ENCODE measurements around the gene TCERG1L.

TCERG1L gene

DNA sequence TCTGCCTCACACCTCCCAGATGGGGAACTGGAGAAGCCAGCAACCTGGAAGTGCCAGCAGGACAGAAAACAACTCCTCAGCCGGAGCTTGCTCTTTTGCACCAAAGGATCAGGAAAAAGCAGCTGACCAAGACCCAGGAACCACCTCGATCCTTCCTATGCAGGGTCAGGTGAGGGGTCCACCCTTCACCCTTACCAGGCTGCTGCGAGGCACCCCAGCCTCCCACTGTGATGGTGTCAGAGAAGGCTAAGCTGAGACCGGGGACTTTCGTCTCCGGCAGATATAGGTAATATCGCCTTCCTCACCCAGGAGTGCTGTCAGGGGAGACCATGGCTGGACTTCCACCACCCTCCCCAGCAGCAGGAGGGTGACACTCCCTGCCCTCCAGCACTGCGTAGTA is 254.7 kb downstream of the TCERG1L start:
- Mint-ChIP-seq H3K36me3 (no peaks in the 10 kb centered on the region), H3K4me3 (no peak overlapping the region), H3K9me3 (peaks cover 15% of the 10 kb centered on the region), H3K4me1 (no peaks in the 10 kb centered on the region), H3K27me3 (no peaks in the 10 kb centered on the region), H3K27ac (no peak overlapping the region)
- no peak for ATAC-seq

- Mint-ChIP-seq H3K9me3 (peaks cover 12% of the 10 kb centered on the region), H3K36me3 (no peaks in the 10 kb centered on the region), H3K27ac (no peak overlapping the region), H3K4me1 (no peaks in the 10 kb centered on the region), H3K4me3 (no peak overlapping the region), H3K27me3 (no peaks in the 10 kb centered on the region)
- no peak for ATAC-seq
Observed at GRCh38 chr10:131056091-131056579, 255.4 kb downstream of the TCERG1L start.

GRCh38 chr10:131055437-131055836 is 256.1 kb downstream of the TCERG1L start:
- ATAC-seq = no peak
- Mint-ChIP-seq H3K36me3 (no peaks in the 10 kb centered on the region), H3K9me3 (peaks cover 16% of the 10 kb centered on the region), H3K4me1 (no peaks in the 10 kb centered on the region), H3K27ac (no peak overlapping the region), H3K27me3 (no peaks in the 10 kb centered on the region), H3K4me3 (no peak overlapping the region)

DNA sequence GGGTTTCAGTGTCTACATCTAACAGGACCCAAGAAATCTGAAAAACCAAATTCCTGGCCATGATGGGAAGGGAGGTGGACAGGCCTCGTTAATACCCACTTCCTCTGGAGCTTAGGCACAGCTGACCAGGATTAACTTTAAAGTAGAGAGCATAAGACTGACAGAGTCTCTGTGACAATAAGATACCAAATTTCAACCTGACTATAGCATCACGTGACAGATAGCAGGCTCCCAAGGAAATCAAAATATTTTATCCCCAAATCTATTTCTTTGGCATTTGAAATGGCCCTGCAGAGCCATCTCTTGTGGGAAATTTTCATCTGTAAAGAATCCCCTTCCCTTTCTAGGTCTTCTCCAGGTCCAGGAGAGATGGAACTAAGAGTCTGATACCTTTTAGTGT is 258.3 kb downstream of the TCERG1L start:
- no peaks in the 10 kb centered on the region for H3K27me3 Mint-ChIP-seq
- H3K4me3 Mint-ChIP-seq = no peak overlapping the region
- H3K9me3 Mint-ChIP-seq = peaks cover 13% of the 10 kb centered on the region
- no peaks in the 10 kb centered on the region for H3K36me3 Mint-ChIP-seq
- no peaks in the 10 kb centered on the region for H3K4me1 Mint-ChIP-seq
- no peak overlapping the region for H3K27ac Mint-ChIP-seq
- ATAC-seq = no peak

- Mint-ChIP-seq H3K9me3 (peaks cover 15% of the 10 kb centered on the region), H3K27me3 (no peaks in the 10 kb centered on the region), H3K36me3 (no peaks in the 10 kb centered on the region), H3K4me1 (no peaks in the 10 kb centered on the region), H3K27ac (no peak overlapping the region), H3K4me3 (no peak overlapping the region)
- no peak for ATAC-seq
Observed at GRCh38 chr10:131050162-131050766, 261.3 kb downstream of the TCERG1L start.

- Mint-ChIP-seq H3K27ac (no peak overlapping the region), H3K4me1 (no peaks in the 10 kb centered on the region), H3K36me3 (no peaks in the 10 kb centered on the region), H3K9me3 (peaks cover 16% of the 10 kb centered on the region), H3K4me3 (no peak overlapping the region), H3K27me3 (no peaks in the 10 kb centered on the region)
- ATAC-seq = no peak
Observed at GRCh38 chr10:131049016-131049415, 262.5 kb downstream of the TCERG1L start.

- Mint-ChIP-seq H3K27me3 (no peaks in the 10 kb centered on the region), H3K4me3 (no peak overlapping the region), H3K36me3 (no peaks in the 10 kb centered on the region), H3K4me1 (no peaks in the 10 kb centered on the region), H3K9me3 (peaks cover 16% of the 10 kb centered on the region), H3K27ac (no peak overlapping the region)
- ATAC-seq = no peak
Observed at GRCh38 chr10:131048606-131049005, 262.9 kb downstream of the TCERG1L start.

DNA sequence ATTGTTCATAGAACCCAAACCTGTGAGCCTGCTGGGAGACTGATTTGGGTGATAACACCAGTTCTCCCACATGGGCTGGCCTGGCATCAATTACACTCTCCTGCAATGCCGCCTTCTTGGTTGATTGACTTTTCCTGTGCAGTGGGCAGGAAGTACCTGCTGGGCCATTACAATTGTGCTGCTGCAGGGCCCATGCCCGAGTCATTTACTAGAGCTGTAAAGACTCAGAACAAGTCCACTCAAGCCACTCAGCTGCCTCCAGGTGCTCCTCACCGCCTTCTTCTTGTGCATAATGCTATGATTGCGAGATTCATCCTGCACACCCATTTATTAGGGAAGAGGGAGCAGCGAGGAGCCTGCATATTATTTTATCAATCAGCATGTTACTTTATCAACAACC is 264.0 kb downstream of the TCERG1L start:
- no peak overlapping the region for H3K4me3 Mint-ChIP-seq
- H3K9me3 Mint-ChIP-seq = peaks cover 16% of the 10 kb centered on the region
- H3K27ac Mint-ChIP-seq = no peak overlapping the region
- H3K27me3 Mint-ChIP-seq = no peaks in the 10 kb centered on the region
- H3K4me1 Mint-ChIP-seq = no peaks in the 10 kb centered on the region
- ATAC-seq = no peak
- H3K36me3 Mint-ChIP-seq = no peaks in the 10 kb centered on the region

DNA sequence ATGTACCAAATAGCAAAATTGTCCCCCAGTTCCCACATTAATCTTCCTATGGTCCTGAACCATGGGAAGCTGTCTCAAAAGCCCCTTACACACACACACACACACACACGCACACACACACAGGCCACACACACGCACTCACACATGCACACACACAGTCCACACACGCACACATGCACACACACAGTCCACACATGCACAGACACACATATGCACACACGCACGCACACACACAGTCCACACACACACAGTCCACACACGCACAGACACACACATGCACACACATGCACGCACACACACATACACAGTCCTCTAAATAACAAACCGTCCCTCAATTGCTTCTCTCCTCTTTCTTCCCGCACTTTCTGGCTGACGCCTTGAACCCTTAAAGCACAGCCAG is 265.3 kb downstream of the TCERG1L start:
- no peaks in the 10 kb centered on the region for H3K4me1 Mint-ChIP-seq
- H3K36me3 Mint-ChIP-seq = no peaks in the 10 kb centered on the region
- H3K27me3 Mint-ChIP-seq = no peaks in the 10 kb centered on the region
- H3K27ac Mint-ChIP-seq = no peak overlapping the region
- H3K9me3 Mint-ChIP-seq = peaks cover 14% of the 10 kb centered on the region
- ATAC-seq = no peak
- H3K4me3 Mint-ChIP-seq = no peak overlapping the region

DNA sequence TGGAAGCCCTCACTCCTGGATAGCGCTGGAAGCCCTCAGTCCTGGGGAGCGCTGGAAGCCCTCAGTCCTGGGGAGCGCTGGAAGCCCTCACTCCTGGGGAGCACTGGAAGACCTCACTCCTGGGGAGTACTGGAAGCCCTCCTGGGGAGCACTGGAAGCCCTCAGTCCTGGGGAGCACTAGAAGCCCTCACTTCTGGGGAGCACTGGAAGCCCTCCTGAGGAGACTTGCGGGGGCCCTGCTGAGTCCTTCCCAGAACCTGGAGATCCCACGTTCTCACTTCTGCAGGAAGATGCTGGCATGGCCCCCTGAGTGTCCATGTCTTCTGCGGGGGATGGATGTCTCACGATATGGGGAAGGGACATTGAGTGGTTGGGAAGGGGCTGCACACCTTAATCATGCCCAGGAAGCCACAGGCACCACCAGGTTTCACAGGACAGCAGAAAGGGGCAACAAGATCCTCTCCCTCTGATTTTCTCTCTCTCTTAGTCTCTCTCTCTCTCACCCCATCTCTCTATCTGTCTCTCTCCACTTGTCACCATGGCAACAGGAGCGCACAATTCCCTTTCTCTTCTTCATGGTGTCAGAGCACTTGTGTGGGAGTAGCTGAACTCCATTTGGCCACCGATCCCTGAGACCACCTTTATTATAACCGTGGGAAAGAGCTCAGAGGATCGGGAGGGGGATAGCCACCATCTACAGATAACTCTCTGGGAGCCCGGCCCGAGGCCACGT is 267.0 kb downstream of the TCERG1L start:
- no peaks in the 10 kb centered on the region for H3K27me3 Mint-ChIP-seq
- ATAC-seq = no peak
- H3K9me3 Mint-ChIP-seq = peaks cover 9% of the 10 kb centered on the region
- H3K27ac Mint-ChIP-seq = no peak overlapping the region
- H3K36me3 Mint-ChIP-seq = no peaks in the 10 kb centered on the region
- H3K4me3 Mint-ChIP-seq = no peak overlapping the region
- no peaks in the 10 kb centered on the region for H3K4me1 Mint-ChIP-seq

DNA sequence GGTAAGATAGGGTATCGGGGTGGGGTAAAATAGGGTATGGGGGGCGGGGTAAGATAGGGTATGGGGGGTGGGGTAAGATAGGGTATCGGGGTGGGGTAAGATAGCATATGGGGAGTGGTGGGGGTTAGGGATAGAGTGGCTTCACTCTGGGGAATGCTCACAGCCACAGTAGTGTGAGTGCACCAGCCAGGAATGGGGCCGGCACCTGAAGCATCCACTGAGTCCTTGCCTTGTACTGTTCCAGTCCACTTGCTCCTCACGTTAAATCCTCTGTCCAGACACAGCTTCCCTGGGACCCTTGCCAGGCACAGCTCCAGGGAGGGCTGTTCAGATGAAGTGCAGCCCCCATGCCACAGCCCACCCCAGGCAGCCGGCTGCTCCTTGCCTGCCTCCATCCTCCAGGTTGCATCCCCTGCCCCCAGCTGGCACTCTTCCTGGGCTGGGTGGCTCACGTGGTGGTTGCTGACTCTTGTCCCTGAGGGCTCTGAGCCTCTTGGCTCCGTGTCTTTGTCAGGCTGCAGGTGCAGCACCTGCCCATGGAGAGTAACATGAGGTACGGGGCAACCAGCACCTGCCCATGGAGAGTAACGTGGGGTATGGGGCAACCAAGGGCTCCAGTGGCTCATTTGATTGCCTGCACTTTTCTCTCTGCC is 268.4 kb downstream of the TCERG1L start:
- H3K27ac Mint-ChIP-seq = no peak overlapping the region
- no peaks in the 10 kb centered on the region for H3K36me3 Mint-ChIP-seq
- ATAC-seq = peak; percentile 9
- H3K4me1 Mint-ChIP-seq = no peaks in the 10 kb centered on the region
- H3K4me3 Mint-ChIP-seq = no peak overlapping the region
- no peaks in the 10 kb centered on the region for H3K27me3 Mint-ChIP-seq
- peaks cover 9% of the 10 kb centered on the region for H3K9me3 Mint-ChIP-seq

All from stimulated activated memory B cell treated with anti-CD40 and anti-IgM and Interleukin-4, amounts not matched to agents 10 μg/mL and 1 μg/mL and 100 μg/mL, for 72 hours (primary cell).